Endothelial cell (in vitro differentiated cells): ENCODE results near the gene CALML3. TPM values are rescaled to one million over a fixed set of nuclear protein-coding genes. Genes with fewer than 3 reads are reported as not detected.

Experiments
- DNase-seq: peaks from one replicate; pipeline ENCODE4 v3.0.0; 2021; ENCODE audit warnings: low spot score
- H3K27ac Mint-ChIP-seq: one replicate; pipeline ENCODE4 v1.8.0; 2021; ENCODE audit warnings: mixed read lengths, inconsistent platforms; ENCODE audit not compliant: unreplicated experiment
- H3K27me3 Mint-ChIP-seq: one replicate; pipeline ENCODE4 v1.8.0; 2021; ENCODE audit warnings: mild to moderate bottlenecking, moderate library complexity, mixed read lengths, inconsistent platforms; ENCODE audit not compliant: unreplicated experiment
- H3K36me3 Mint-ChIP-seq: one replicate; pipeline ENCODE4 v1.8.0; 2021; ENCODE audit warnings: mild to moderate bottlenecking, low read depth, mixed read lengths, inconsistent platforms; ENCODE audit not compliant: unreplicated experiment
- H3K4me1 Mint-ChIP-seq: one replicate; pipeline ENCODE4 v1.8.0; 2021; ENCODE audit warnings: mild to moderate bottlenecking, mixed read lengths, inconsistent platforms; ENCODE audit not compliant: unreplicated experiment
- H3K4me3 Mint-ChIP-seq: one replicate; pipeline ENCODE4 v1.8.0; 2021; ENCODE audit warnings: mild to moderate bottlenecking, mixed read lengths, inconsistent platforms; ENCODE audit not compliant: unreplicated experiment
- H3K9me3 Mint-ChIP-seq: one replicate; pipeline ENCODE4 v1.8.0; 2021; ENCODE audit warnings: mixed read lengths, inconsistent platforms; ENCODE audit not compliant: unreplicated experiment
- CTCF ChIP-seq: fragments of 200-600 bp; sonication (generic); IDR thresholded peaks from one replicate; pipeline ENCODE4 v1.5.0; 2021; ENCODE audit warnings: antibody characterized with exemption; ENCODE audit not compliant: unreplicated experiment
- total RNA-seq: library from RNA; stranded (reverse); fragmentation: NEBNext Ultra II Directional; extraction: Animal tissue kit (Norgen Biotek cat#: 25700); gene quantifications from one replicate; pipeline ENCODE4 v1.2.1, GENCODE V29; 2021; ENCODE audit not compliant: unreplicated experiment

The CALML3 gene
- total RNA-seq, 1 donor from 2014 or later: not detected

DNA sequence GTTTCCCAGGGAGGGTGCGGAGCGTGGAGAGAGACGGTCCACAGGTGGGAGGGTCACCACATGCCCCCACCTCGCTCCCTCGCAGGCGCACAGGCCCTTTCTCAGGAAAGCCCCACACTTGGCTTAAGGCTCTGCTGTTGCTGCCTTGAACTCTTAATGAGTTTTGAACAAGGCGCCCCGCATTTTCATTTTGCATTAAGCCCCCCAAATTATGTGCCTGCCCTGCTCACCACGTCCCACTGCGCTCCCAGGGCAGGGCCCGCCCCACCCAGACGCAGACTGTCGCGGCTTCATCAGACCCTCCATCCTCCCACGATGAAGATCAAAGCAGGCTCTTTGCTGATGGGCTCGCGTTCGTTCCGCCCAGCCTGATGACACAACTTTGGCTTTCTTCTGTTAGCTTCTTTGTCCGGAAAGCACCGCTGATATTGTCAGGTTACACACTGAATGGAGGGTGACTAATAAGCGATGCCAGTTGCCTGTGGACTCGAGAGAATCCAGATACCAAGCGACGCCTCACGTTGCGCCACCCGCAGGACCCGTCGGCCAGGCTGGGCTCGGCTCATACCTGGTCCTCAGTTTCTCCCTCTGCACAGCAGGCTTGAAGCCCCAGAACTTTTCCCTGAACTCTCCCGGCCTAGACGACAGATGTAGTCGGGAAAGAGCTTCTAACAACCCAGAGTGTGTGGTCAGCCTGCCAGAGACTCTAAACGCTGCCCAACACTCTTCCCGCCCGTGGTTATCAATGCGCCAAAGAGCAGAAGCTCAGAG lies 9.5 kb downstream of the CALML3 start:
- H3K4me3 Mint-ChIP-seq: no peak overlapping the region
- no peaks in the 10 kb centered on the region for H3K9me3 Mint-ChIP-seq
- H3K4me1 Mint-ChIP-seq: peaks cover 22% of the 10 kb centered on the region
- H3K27me3 Mint-ChIP-seq: peaks cover 12% of the 10 kb centered on the region
- no peaks in the 10 kb centered on the region for H3K36me3 Mint-ChIP-seq
- TF ChIP-seq CTCF: no peak
- H3K27ac Mint-ChIP-seq: no peak overlapping the region
- no peak for DNase-seq

DNA sequence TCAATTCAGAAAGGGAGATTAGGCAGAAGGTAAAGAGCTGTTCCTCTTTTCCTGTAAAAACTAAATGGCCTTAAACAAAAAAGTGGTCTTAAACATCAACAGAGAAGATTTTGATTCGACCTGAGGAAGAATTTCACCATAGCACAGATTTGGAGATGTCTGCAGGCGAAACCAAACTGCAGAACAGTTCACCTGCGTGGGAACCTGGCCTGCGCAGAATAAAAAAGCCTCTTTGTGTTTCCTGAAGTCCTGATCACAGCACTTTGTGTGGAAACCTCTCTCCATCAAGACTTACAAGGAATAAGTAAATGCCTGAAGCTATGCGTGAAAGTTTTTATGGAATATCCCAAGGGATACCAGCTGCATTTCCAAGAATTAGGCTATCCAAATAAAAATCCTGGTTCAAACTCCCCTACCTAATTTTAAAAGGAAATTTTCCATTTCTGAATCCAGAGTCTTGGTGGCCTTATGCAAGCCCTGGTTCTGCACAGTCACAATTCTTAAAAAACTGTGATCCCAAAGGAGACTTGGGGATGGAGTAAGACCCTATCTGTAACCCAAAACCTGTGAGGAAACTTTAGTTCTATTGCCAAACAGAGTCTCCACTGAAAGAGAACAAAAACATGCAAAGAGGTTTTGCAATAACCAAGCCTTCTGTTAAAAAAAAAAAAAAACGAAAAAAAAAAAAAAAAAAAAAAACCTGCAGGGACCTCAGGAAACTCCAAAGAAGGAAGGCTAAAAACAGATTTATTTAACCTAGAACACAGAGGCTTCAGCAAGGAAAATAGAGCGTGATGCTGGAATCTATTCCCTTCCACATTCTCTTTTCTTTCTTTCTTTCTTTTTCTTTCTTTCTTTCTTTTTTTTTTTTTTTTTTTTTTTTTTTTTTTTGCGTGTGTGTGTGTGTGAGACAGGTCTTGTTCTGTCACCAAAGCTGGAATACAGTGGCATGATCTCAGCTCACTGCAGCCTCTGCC lies 10.4 kb downstream of the CALML3 start:
- peaks cover 25% of the 10 kb centered on the region for H3K4me1 Mint-ChIP-seq

DNA sequence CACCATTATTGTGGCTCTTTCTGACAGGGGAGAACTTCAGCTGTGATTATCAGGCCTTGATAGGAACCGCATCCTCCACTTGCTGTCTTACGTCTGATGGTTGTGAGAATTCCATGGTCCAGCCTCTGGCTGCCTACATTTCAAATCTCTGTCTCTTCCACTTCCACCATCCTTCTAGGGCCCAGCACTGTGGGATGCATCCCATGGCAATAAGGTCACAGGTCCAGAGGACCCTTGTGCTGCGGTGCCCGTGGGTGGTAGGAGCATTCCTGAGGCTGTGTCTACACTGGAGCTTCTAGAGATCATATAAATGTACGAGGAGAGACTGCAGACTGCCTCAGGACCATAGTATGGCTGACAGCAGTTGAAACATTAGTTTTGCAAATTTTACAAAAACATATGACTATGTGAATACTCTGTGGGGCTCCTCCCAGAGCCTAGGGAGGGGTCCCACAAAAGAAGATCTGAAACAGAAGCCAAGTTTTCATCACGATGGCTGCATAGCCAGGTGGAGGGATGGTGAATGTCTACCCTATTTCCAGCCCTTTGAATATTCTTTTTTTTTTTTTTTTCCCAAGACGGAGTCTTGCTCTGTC lies 11.8 kb downstream of the CALML3 start:
- Mint-ChIP-seq H3K36me3 (peaks cover 4% of the 10 kb centered on the region), H3K27me3 (peaks cover 14% of the 10 kb centered on the region), H3K4me3 (no peak overlapping the region), H3K27ac (no peak overlapping the region), H3K9me3 (peaks cover 4% of the 10 kb centered on the region), H3K4me1 (peaks cover 25% of the 10 kb centered on the region)
- no peak for TF ChIP-seq CTCF
- DNase-seq: no peak

More for the DNA sequence above, 10.4 kb downstream of the CALML3 start:
- DNase-seq: no peak
- no peak for TF ChIP-seq CTCF
- H3K36me3 Mint-ChIP-seq: no peaks in the 10 kb centered on the region
- peaks cover 14% of the 10 kb centered on the region for H3K27me3 Mint-ChIP-seq
- H3K9me3 Mint-ChIP-seq: no peaks in the 10 kb centered on the region
- H3K27ac Mint-ChIP-seq: no peak overlapping the region
- H3K4me3 Mint-ChIP-seq: no peak overlapping the region

DNA sequence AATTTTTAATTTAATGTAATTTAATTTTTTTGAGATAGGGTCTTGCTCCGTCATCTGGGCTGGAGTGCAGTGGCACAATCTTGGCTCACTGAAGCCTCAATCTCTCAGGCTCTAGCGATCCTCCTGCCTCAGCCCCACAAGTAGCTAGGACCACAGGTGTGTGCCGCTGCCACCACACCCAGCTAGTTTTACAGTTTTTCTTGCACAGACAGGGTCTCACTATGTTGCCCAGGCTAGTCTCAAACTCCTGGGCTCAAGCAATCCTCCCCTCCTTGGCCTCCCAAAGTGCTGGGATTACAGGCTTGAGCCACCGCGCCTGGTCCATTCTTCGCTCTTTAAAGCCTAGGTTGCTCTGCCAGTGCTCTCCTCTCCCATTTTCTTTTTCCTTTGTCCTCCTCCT lies 12.9 kb downstream of the CALML3 start:
- TF ChIP-seq CTCF: no peak
- DNase-seq: no peak
- Mint-ChIP-seq H3K36me3 (peaks cover 4% of the 10 kb centered on the region), H3K4me1 (peaks cover 25% of the 10 kb centered on the region), H3K27me3 (peaks cover 14% of the 10 kb centered on the region), H3K4me3 (no peak overlapping the region), H3K9me3 (peaks cover 4% of the 10 kb centered on the region), H3K27ac (peak overlapping the region; percentile 49)
